WTC11 (cell line): ENCODE measurements around the gene SPRR2E.
"Not testable (repeated sequence)": the region's sequence is repeated elsewhere in the genome, so short reads cannot be mapped to it uniquely, and the experiment has no call there.

Source experiments
- CTCF ChIP-seq: fragments of 200-600 bp; IDR thresholded peaks from 2 replicates; pipeline ENCODE4 v1.8.0; 2022; ENCODE audit warnings: antibody characterized with exemption
- E2F4 ChIP-seq: sonication (generic); formaldehyde crosslinking; IDR thresholded peaks from 2 replicates; pipeline ENCODE4 v1.8.1; 2022; ENCODE audit warnings: low read depth, mild to moderate bottlenecking, moderate library complexity, missing genetic modification reagents, borderline replicate concordance
- ELF4 ChIP-seq: sonication (generic); formaldehyde crosslinking; IDR thresholded peaks from 2 replicates; pipeline ENCODE4 v1.8.1; 2022; ENCODE audit warnings: low read depth, mild to moderate bottlenecking, moderate library complexity, missing genetic modification reagents
- EMX1 ChIP-seq: fragments of 250-450 bp; sonication (Bioruptor Pico); IDR thresholded peaks from 2 replicates; pipeline ENCODE4 v1.8.0; 2021; ENCODE audit warnings: mild to moderate bottlenecking
- IRF2 ChIP-seq: sonication (generic); formaldehyde crosslinking; IDR thresholded peaks from 2 replicates; pipeline ENCODE4 v1.8.0; 2022; ENCODE audit warnings: low read depth, missing genetic modification reagents, borderline replicate concordance
- JAZF1 ChIP-seq: fragments of 250-450 bp; sonication (Bioruptor Pico); IDR thresholded peaks from 2 replicates; pipeline ENCODE4 v1.9.0; 2021; ENCODE audit warnings: moderate library complexity, mild to moderate bottlenecking, inconsistent platforms
- JUN ChIP-seq: sonication (generic); formaldehyde crosslinking; IDR thresholded peaks from 2 replicates; pipeline ENCODE4 v1.8.0; 2023; ENCODE audit warnings: mild to moderate bottlenecking, missing genetic modification reagents
- NFYB ChIP-seq: sonication (generic); formaldehyde crosslinking; conservative IDR thresholded peaks from 2 replicates; pipeline ENCODE4 v1.8.0; 2022; ENCODE audit warnings: low read depth, missing genetic modification reagents
- NR2C2 ChIP-seq: sonication (generic); formaldehyde crosslinking; IDR thresholded peaks from 2 replicates; pipeline ENCODE4 v1.8.0; 2022; ENCODE audit warnings: mild to moderate bottlenecking, missing genetic modification reagents
- SP1 ChIP-seq: sonication (generic); formaldehyde crosslinking; conservative IDR thresholded peaks from 2 replicates; pipeline ENCODE4 v1.8.1; 2022; ENCODE audit warnings: missing genetic modification reagents
- TCF7 ChIP-seq: sonication (generic); formaldehyde crosslinking; IDR thresholded peaks from 2 replicates; pipeline ENCODE4 v1.8.0; 2022; ENCODE audit warnings: mild to moderate bottlenecking, low read depth, missing genetic modification reagents, moderate library complexity
- ZNF512 ChIP-seq: sonication (generic); formaldehyde crosslinking; IDR thresholded peaks from 2 replicates; pipeline ENCODE4 v1.8.1; 2022; ENCODE audit warnings: missing genetic modification reagents, borderline replicate concordance
- TF ChIP-seq, protein P1 (sequence below): sonication (generic); formaldehyde crosslinking; IDR thresholded peaks from 2 replicates; pipeline ENCODE4 v1.8.1; 2023; ENCODE audit warnings: mild to moderate bottlenecking, missing genetic modification reagents

DNA sequence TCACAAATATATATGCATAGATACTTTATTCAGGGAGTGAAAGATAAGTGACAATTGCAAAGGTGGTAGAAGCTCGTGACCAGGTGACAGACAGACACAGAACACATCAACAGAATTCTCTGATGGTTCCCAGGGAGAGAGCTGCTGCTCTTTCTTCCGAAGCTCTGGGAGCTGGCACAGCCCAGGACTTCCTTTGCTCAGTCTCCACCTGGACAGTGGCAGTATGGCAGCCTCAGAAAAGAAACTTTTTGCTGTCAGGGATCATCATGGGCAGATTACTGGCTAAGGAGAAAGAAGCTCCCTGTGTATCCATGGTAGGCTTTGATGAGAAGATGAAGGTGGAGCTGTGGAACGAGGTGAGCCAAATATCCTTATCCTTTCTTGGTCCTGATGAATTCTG lies 38.2 kb downstream of the SPRR2E start:
- TF ChIP-seq CTCF; ZNF512 (CRISPR knock-in tag); JUN (CRISPR knock-in tag); JAZF1 (CRISPR knock-in tag); NFYB; NR2C2 (CRISPR knock-in tag); TCF7 (CRISPR knock-in tag); E2F4 (CRISPR knock-in tag); EMX1 (CRISPR knock-in tag); ELF4 (CRISPR knock-in tag); SP1 (CRISPR knock-in tag); IRF2 (CRISPR knock-in tag): not testable (repeated sequence)
- TF ChIP-seq, protein P1, sequence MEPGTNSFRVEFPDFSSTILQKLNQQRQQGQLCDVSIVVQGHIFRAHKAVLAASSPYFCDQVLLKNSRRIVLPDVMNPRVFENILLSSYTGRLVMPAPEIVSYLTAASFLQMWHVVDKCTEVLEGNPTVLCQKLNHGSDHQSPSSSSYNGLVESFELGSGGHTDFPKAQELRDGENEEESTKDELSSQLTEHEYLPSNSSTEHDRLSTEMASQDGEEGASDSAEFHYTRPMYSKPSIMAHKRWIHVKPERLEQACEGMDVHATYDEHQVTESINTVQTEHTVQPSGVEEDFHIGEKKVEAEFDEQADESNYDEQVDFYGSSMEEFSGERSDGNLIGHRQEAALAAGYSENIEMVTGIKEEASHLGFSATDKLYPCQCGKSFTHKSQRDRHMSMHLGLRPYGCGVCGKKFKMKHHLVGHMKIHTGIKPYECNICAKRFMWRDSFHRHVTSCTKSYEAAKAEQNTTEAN (CRISPR knock-in tag): not testable (repeated sequence)
